ENCODE data around the gene ZNF526. TPM values are rescaled to one million over a fixed set of nuclear protein-coding genes. Genes with fewer than 3 reads are reported as not detected.
A peak's percentile ranks its signal among the peaks of the same experiment; 100 is the strongest.

ZNF526 gene
- total and polyA plus RNA-seq, 2 donors (not counting 1 experiment from before 2014, with no cell fraction given): 4.9 to 21.3 TPM

DNA sequence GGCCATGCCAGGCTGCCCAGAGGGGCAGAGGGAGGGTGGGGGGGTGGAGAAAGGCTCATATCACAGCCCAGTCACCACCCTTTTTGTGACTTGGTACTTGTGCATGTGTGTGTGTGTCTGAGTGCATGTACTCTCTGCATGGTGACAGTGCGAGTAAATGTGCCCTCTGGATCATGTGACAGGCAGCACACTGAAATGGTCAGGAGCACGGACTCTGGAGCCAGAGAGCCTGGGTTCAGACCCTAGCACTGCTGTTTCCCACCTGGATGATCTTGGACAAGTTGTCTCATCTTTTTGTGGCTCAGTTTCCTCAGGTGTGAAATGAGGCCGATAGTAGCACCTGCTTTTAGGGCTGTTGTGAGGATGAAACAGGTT, 50.9 kb downstream of the ZNF526 start:
- Histone ChIP-seq H3K27me3 (replicated peaks in 1 of 4; ENCODE audit: control extremely low read depth in 1 of 4, control insufficient read depth in 3 of 4, insufficient read depth in 4 of 4, low read length in 3 of 4) (no peaks in the 10 kb centered on the region), H3K27ac (ENCODE audit: low read length in 2 of 2) (peak overlapping the region; percentile 19 to 89), H3K4me1 (ENCODE audit: control insufficient read depth in 2 of 2, insufficient read depth in 2 of 2, low read length in 2 of 2) (peaks cover 26 to 32% of the 10 kb centered on the region in 2 donors), H3K9ac (ENCODE audit: low read length) (no peak overlapping the region), H3K9me3 (ENCODE audit: control extremely low read depth in 1 of 3, control insufficient read depth in 2 of 3, insufficient read depth in 1 of 3, low read length in 2 of 3) (no peaks in the 10 kb centered on the region), H3K36me3 (replicated peaks in 1 of 2; ENCODE audit: control extremely low read depth in 1 of 2, control insufficient read depth in 1 of 2, extremely low read depth in 1 of 2, insufficient read depth in 2 of 2, low read length in 1 of 2) (peaks cover 0 to 30% of the 10 kb centered on the region in 2 experiments), H4K20me1 (ENCODE audit: control insufficient read depth, insufficient read depth, low read length, poor library complexity, severe bottlenecking) (no peaks in the 10 kb centered on the region), H2AFZ (ENCODE audit: insufficient read depth, low read depth, low read length, poor library complexity, severe bottlenecking) (no peak overlapping the region), H3K4me3 (ENCODE audit: control extremely low read depth in 1 of 5, extremely low read depth in 1 of 5, insufficient read depth in 1 of 5, low read depth in 2 of 5, low read length in 4 of 5) (peak overlapping the region in 2 of 5 experiments; percentile 49 to 62), H3K79me2 (ENCODE audit: control insufficient read depth, insufficient read depth, low read length) (peaks cover 65% of the 10 kb centered on the region), H3K4me2 (replicated peaks; ENCODE audit: low read depth, low read length, poor library complexity, severe bottlenecking) (peak overlapping the region; percentile 92)
- H3K4me3 Mint-ChIP-seq: peak overlapping the region; percentile 88
- POLR2A ChIA-PET: interaction anchor here (0.7 to 2.6 kb wide), 6 partner anchors 9 to 139 kb away, joined by 3 to 21 read pairs (median 8); partner anchors contain the start of gene POU2F2
- H3K4me1 Mint-ChIP-seq: peaks cover 38% of the 10 kb centered on the region
- H3K27ac Mint-ChIP-seq: peak overlapping the region; percentile 82
- CTCF ChIA-PET: interaction anchor here (1.1 to 2.6 kb wide), 6 partner anchors 9 to 163 kb away, joined by 3 to 33 read pairs (median 6); no protein-coding TSS in a partner anchor
- DNase-seq (no peak), ATAC-seq (ENCODE audit: low read depth) (no peak)
- no peaks in the 10 kb centered on the region for H3K27me3 Mint-ChIP-seq
- intact Hi-C loops (cut with micrococcal nuclease): no loop called here
- no peaks in the 10 kb centered on the region for H3K9me3 Mint-ChIP-seq (ENCODE audit: insufficient read depth)
- TF ChIP-seq EZH2 (IDR thresholded peaks at IDR 0.05; ENCODE audit: borderline replicate concordance, insufficient read depth, low read depth, low read length, poor library complexity, severe bottlenecking): no peak
- TF ChIP-seq, protein P1, sequence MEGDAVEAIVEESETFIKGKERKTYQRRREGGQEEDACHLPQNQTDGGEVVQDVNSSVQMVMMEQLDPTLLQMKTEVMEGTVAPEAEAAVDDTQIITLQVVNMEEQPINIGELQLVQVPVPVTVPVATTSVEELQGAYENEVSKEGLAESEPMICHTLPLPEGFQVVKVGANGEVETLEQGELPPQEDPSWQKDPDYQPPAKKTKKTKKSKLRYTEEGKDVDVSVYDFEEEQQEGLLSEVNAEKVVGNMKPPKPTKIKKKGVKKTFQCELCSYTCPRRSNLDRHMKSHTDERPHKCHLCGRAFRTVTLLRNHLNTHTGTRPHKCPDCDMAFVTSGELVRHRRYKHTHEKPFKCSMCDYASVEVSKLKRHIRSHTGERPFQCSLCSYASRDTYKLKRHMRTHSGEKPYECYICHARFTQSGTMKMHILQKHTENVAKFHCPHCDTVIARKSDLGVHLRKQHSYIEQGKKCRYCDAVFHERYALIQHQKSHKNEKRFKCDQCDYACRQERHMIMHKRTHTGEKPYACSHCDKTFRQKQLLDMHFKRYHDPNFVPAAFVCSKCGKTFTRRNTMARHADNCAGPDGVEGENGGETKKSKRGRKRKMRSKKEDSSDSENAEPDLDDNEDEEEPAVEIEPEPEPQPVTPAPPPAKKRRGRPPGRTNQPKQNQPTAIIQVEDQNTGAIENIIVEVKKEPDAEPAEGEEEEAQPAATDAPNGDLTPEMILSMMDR (IDR thresholded peaks at IDR 0.05): no peak
- WGBS (ENCODE audit: insufficient coverage): 71% methylated on average over 2 of the region's 3 CpGs

DNA sequence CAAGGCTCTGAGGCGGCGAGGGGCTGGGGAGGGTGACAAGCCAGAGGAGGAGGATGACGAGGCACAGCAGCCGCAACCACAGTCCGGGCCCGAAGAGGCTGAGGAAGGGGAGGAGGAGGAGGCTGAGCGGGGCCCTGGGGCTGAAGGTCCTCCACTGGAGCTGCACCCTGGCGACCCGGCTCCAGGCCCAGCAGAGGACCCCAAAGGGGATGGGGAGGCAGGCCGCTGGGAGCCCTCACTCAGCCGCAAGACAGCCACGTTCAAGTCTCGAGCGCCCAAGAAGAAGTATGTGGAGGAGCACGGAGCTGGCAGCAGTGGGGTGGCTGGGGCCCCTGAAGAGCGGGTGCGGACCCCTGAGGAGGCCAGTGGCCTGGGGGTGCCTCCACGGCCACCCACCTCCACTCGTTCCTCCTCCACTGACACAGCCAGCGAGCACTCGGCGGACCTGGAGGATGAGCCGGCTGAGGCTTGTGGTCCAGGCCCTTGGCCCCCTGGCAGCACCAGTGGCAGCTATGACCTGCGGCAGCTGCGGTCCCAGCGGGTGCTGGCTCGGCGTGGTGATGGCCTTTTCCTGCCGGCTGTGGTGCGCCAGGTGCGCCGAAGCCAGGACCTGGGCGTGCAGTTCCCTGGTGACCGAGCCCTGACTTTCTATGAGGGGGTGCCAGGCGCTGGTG, 51.9 kb downstream of the ZNF526 start:
- Histone ChIP-seq H4K20me1 (ENCODE audit: control insufficient read depth, insufficient read depth, low read length, poor library complexity, severe bottlenecking) (no peaks in the 10 kb centered on the region), H3K36me3 (replicated peaks in 1 of 2; ENCODE audit: control extremely low read depth in 1 of 2, control insufficient read depth in 1 of 2, extremely low read depth in 1 of 2, insufficient read depth in 2 of 2, low read length in 1 of 2) (peaks cover 0 to 30% of the 10 kb centered on the region in 2 experiments), H3K4me1 (ENCODE audit: control insufficient read depth in 2 of 2, insufficient read depth in 2 of 2, low read length in 2 of 2) (peaks cover 26 to 32% of the 10 kb centered on the region in 2 donors), H3K9ac (ENCODE audit: low read length) (no peak overlapping the region), H3K27me3 (replicated peaks in 1 of 4; ENCODE audit: control extremely low read depth in 1 of 4, control insufficient read depth in 3 of 4, insufficient read depth in 4 of 4, low read length in 3 of 4) (no peaks in the 10 kb centered on the region), H3K4me2 (replicated peaks; ENCODE audit: low read depth, low read length, poor library complexity, severe bottlenecking) (peak overlapping the region; percentile 92), H3K79me2 (ENCODE audit: control insufficient read depth, insufficient read depth, low read length) (peaks cover 74% of the 10 kb centered on the region), H3K9me3 (ENCODE audit: control extremely low read depth in 1 of 3, control insufficient read depth in 2 of 3, insufficient read depth in 1 of 3, low read length in 2 of 3) (no peaks in the 10 kb centered on the region), H3K27ac (ENCODE audit: low read length in 2 of 2) (no peak overlapping the region), H2AFZ (ENCODE audit: insufficient read depth, low read depth, low read length, poor library complexity, severe bottlenecking) (no peak overlapping the region), H3K4me3 (ENCODE audit: control extremely low read depth in 1 of 5, extremely low read depth in 1 of 5, insufficient read depth in 1 of 5, low read depth in 2 of 5, low read length in 4 of 5) (no peak overlapping the region)
- Mint-ChIP-seq H3K4me1 (peaks cover 41% of the 10 kb centered on the region), H3K27me3 (no peaks in the 10 kb centered on the region), H3K9me3 (ENCODE audit: insufficient read depth) (no peaks in the 10 kb centered on the region), H3K27ac (no peak overlapping the region), H3K4me3 (no peak overlapping the region)
- CTCF ChIA-PET: interaction anchor here (2.6 kb wide), 1 partner anchor 8 kb away, joined by 33 read pairs; no protein-coding TSS in a partner anchor
- DNase-seq: peak; percentile 19
- POLR2A ChIA-PET: no interaction called here
- ATAC-seq (ENCODE audit: low read depth): no peak
- TF ChIP-seq, protein P1 (IDR thresholded peaks at IDR 0.05): no peak
- TF ChIP-seq EZH2 (IDR thresholded peaks at IDR 0.05; ENCODE audit: borderline replicate concordance, insufficient read depth, low read depth, low read length, poor library complexity, severe bottlenecking): no peak
- WGBS (ENCODE audit: insufficient coverage): 94% methylated on average over 34 of the region's 35 CpGs
- intact Hi-C loops (cut with micrococcal nuclease): no loop called here

All from B cell (primary cell).